ENCODE results near the gene ZNF808.
"Not testable (repeated sequence)": the region's sequence is repeated elsewhere in the genome, so short reads cannot be mapped to it uniquely, and the experiment has no call there.

GRCh38 chr19:52561611-52562010 lies 34.1 kb downstream of the ZNF808 start:
- not testable (repeated sequence) for TF ChIP-seq ZNF518A (tag by site-specific recombination; conservative IDR thresholded peaks at IDR 0.05; ENCODE audit: low read depth); ZNF561 (tag by site-specific recombination; IDR thresholded peaks at IDR 0.05; ENCODE audit: borderline replicate concordance); ZNF654 (tag by site-specific recombination; IDR thresholded peaks at IDR 0.05; ENCODE audit: low read depth); ZNF362 (tag by site-specific recombination; IDR thresholded peaks at IDR 0.05); PBX3 (CRISPR knock-in tag; IDR thresholded peaks at IDR 0.05); SETDB1 (IDR thresholded peaks at IDR 0.05; ENCODE audit: insufficient read length, low read length)

All from HEK293 (cell line).